ENCODE results near the gene NDUFC1. TPM values are rescaled to one million over a fixed set of nuclear protein-coding genes. Genes with fewer than 3 reads are reported as not detected.

The NDUFC1 gene
- polyA plus RNA-seq, 3 donors, result 24.7 to 134 (median 123) TPM

- DNase-seq, result no peak
- TF ChIP-seq CTCF (IDR thresholded peaks at IDR 0.05), result no peak
- intact Hi-C loops (cut with micrococcal nuclease), result no loop called here
- WGBS (ENCODE audit: insufficient coverage), result no CpG with 5 or more reads among the region's 2 CpGs
- Histone ChIP-seq H3K9me3 (replicated peaks in 1 of 2; ENCODE audit: control insufficient read depth in 1 of 2, insufficient read depth in 1 of 2, low read length in 2 of 2) (no peaks in the 10 kb centered on the region), H3K27me3 (ENCODE audit: control insufficient read depth in 2 of 2, insufficient read depth in 2 of 2, low read length in 2 of 2) (no peaks in the 10 kb centered on the region), H3K4me1 (ENCODE audit: control insufficient read depth in 1 of 2, insufficient read depth in 2 of 2, low read length in 2 of 2) (no peaks in the 10 kb centered on the region), H3K9ac (ENCODE audit: insufficient read depth, low read length, poor library complexity, severe bottlenecking) (no peak overlapping the region), H3K36me3 (replicated peaks in 1 of 2; ENCODE audit: control insufficient read depth in 1 of 2, insufficient read depth in 2 of 2, low read length in 2 of 2) (peaks cover 2 to 27% of the 10 kb centered on the region in 2 donors), H3K4me2 (replicated peaks; ENCODE audit: extremely low read depth, low read length, poor library complexity, severe bottlenecking) (no peak overlapping the region), H3K4me3 (replicated peaks in 1 of 3; ENCODE audit: low read depth in 2 of 3, low read length in 3 of 3) (no peak overlapping the region), H4K20me1 (ENCODE audit: insufficient read depth, low read length) (peaks cover 52% of the 10 kb centered on the region), H2AFZ (ENCODE audit: insufficient read depth, low read depth, low read length, poor library complexity, severe bottlenecking) (no peak overlapping the region), H3K79me2 (ENCODE audit: insufficient read depth, low read length) (peaks cover 80% of the 10 kb centered on the region), H3K27ac (ENCODE audit: low read depth in 1 of 2, low read length in 2 of 2) (peak overlapping the region in 1 of 2 donors; percentile 30)
- Mint-ChIP-seq H3K4me3 (no peak overlapping the region), H3K27me3 (ENCODE audit: low read depth in 3 of 3) (no peaks in the 10 kb centered on the region), H3K9me3 (peaks cover 0 to 4% (median 0%) of the 10 kb centered on the region in 7 donors), H3K27ac (peak overlapping the region in 1 of 7 donors; percentile 23), H3K4me1 (peaks cover 27% of the 10 kb centered on the region), H3K36me3 (peaks cover 19 to 39% of the 10 kb centered on the region in 2 donors)
These were observed 30.8 kb upstream of the NDUFC1 start for GRCh38 chr4:139333046-139333445.

- no peaks in the 10 kb centered on the region for H3K9me3 ChIP-seq (replicated peaks in 1 of 2; ENCODE audit: control insufficient read depth in 1 of 2, insufficient read depth in 1 of 2, low read length in 2 of 2)
- no peaks in the 10 kb centered on the region for H3K27me3 ChIP-seq (ENCODE audit: control insufficient read depth in 2 of 2, insufficient read depth in 2 of 2, low read length in 2 of 2)
- H4K20me1 ChIP-seq (ENCODE audit: insufficient read depth, low read length), result peaks cover 69% of the 10 kb centered on the region
- WGBS (ENCODE audit: insufficient coverage), result no CpG with 5 or more reads among the region's 1 CpG
- H3K4me1 ChIP-seq (ENCODE audit: control insufficient read depth in 1 of 2, insufficient read depth in 2 of 2, low read length in 2 of 2), result no peaks in the 10 kb centered on the region
- H3K4me3 ChIP-seq (replicated peaks in 1 of 3; ENCODE audit: low read depth in 2 of 3, low read length in 3 of 3), result no peak overlapping the region
- Mint-ChIP-seq H3K4me3 (no peak overlapping the region), H3K36me3 (peaks cover 20 to 43% of the 10 kb centered on the region in 2 donors), H3K27ac (peak overlapping the region in 3 of 7 donors; percentile 10 to 44 (median 20)), H3K27me3 (ENCODE audit: low read depth in 3 of 3) (no peaks in the 10 kb centered on the region), H3K9me3 (peaks cover 0 to 4% (median 0%) of the 10 kb centered on the region in 7 donors), H3K4me1 (peaks cover 18% of the 10 kb centered on the region)
- no peak overlapping the region for H3K9ac ChIP-seq (ENCODE audit: insufficient read depth, low read length, poor library complexity, severe bottlenecking)
- no peak for TF ChIP-seq CTCF (IDR thresholded peaks at IDR 0.05)
- intact Hi-C loops (cut with micrococcal nuclease), result no loop called here
- no peak overlapping the region for H3K27ac ChIP-seq (ENCODE audit: low read depth in 1 of 2, low read length in 2 of 2)
- no peak overlapping the region for H3K4me2 ChIP-seq (replicated peaks; ENCODE audit: extremely low read depth, low read length, poor library complexity, severe bottlenecking)
- peaks cover 92% of the 10 kb centered on the region for H3K79me2 ChIP-seq (ENCODE audit: insufficient read depth, low read length)
- H2AFZ ChIP-seq (ENCODE audit: insufficient read depth, low read depth, low read length, poor library complexity, severe bottlenecking), result no peak overlapping the region
- H3K36me3 ChIP-seq (replicated peaks in 1 of 2; ENCODE audit: control insufficient read depth in 1 of 2, insufficient read depth in 2 of 2, low read length in 2 of 2), result peaks cover 2 to 19% of the 10 kb centered on the region in 2 donors
- DNase-seq, result no peak
These were observed 28.9 kb upstream of the NDUFC1 start for GRCh38 chr4:139331185-139331584.

All from CD14-positive monocyte (primary cell).